ENCODE results near the gene HNRNPA3.

GRCh38 chr2:177169810-177170514 lies 42.6 kb upstream of the HNRNPA3 start:
- TF ChIP-seq POLR2A (IDR thresholded peaks at IDR 0.05; ENCODE audit: low read depth, low read length) = no peak
- no peak for TF ChIP-seq CBFB (IDR thresholded peaks at IDR 0.05; ENCODE audit: low read depth)
